AG09309 (cell line): Measurements from ENCODE around the gene EYA4.

Experiments used
- DNase-seq: peaks from one replicate; pipeline ENCODE4 v3.0.0-alpha.2; 2010; ENCODE audit warnings: low read depth
- H3K4me3 ChIP-seq: 2 replicates; pipeline ENCODE4 v1.5.1; 2011; ENCODE audit warnings: mild to moderate bottlenecking, low read depth, low read length, moderate library complexity; ENCODE audit not compliant: control insufficient read depth
- CTCF ChIP-seq: IDR thresholded peaks from 2 replicates; pipeline ENCODE4 v1.5.1; 2011; ENCODE audit warnings: mild to moderate bottlenecking, low read depth, low read length, inconsistent platforms; ENCODE audit not compliant: insufficient read depth, control insufficient read depth; ENCODE audit errors: missing control alignments

EYA4 gene

GRCh38 chr6:133333852-133334251, 92.7 kb downstream of the EYA4 start:
- H3K4me3 ChIP-seq, result no peak overlapping the region
- DNase-seq, result no peak
- no peak for TF ChIP-seq CTCF

DNA sequence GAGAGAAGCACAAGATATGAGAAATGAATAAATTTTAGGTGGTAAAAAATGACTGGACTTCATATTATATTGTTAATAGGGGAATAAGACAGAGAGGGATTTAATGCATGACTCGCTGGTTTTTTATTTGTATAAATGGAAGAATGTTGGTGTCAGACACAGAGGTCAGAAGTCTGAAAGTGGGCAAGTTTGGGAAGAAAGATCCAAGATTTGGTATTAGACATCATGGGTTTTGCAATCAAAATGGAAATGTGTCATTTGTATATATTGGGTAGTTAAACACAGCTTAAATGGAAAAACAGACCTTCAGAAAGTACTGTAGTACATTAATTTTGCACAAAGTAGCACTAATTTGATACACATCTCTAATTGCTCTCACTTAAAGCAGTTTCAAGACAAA, 96.2 kb downstream of the EYA4 start:
- no peak overlapping the region for H3K4me3 ChIP-seq
- TF ChIP-seq CTCF, result no peak
- no peak for DNase-seq

GRCh38 chr6:133339543-133340384, 98.6 kb downstream of the EYA4 start:
- no peak for DNase-seq
- H3K4me3 ChIP-seq, result no peak overlapping the region
- no peak for TF ChIP-seq CTCF

GRCh38 chr6:133340557-133340956, 99.4 kb downstream of the EYA4 start:
- TF ChIP-seq CTCF, result no peak
- no peak for DNase-seq

GRCh38 chr6:133341607-133342158, 100.5 kb downstream of the EYA4 start:
- no peak for TF ChIP-seq CTCF
- DNase-seq, result peak; percentile 8
- no peak overlapping the region for H3K4me3 ChIP-seq

More at GRCh38 chr6:133340557-133340956, 99.4 kb downstream of the EYA4 start:
- H3K4me3 ChIP-seq, result no peak overlapping the region

- no peak for TF ChIP-seq CTCF
- no peak for DNase-seq
- H3K4me3 ChIP-seq, result no peak overlapping the region
These were observed 102.1 kb downstream of the EYA4 start for GRCh38 chr6:133343220-133343619.
